Measurements from ENCODE around the gene SARS2.

GRCh38 chr19:38920602-38921419 is 9.8 kb downstream of the SARS2 start:
- TF ChIP-seq EZH2 (IDR thresholded peaks at IDR 0.05), result no peak
- TF ChIP-seq POLR2AphosphoS5 (IDR thresholded peaks at IDR 0.05; ENCODE audit: borderline replicate concordance, low read depth, low read length), result no peak
